Loucy (cell line): Measurements from ENCODE around the gene C16orf86.

Experiments used
- H2AFZ ChIP-seq: fragments of 200-600 bp; sonication (generic); 2 replicates; pipeline ENCODE4 v1.6.0; 2016; ENCODE audit warnings: antibody characterized with exemption, mild to moderate bottlenecking, low read length, moderate library complexity
- H3F3A ChIP-seq: fragments of 200-600 bp; 2 replicates; pipeline ENCODE4 v1.6.0; 2016; ENCODE audit warnings: antibody characterized with exemption, low read depth, mild to moderate bottlenecking
- H3K27me3 ChIP-seq: fragments of 200-600 bp; sonication (generic); 2 replicates; pipeline ENCODE4 v1.6.1; 2014; ENCODE audit warnings: low read length, mild to moderate bottlenecking; ENCODE audit not compliant: insufficient read depth, poor library complexity, severe bottlenecking
- H3K36me3 ChIP-seq: fragments of 200-600 bp; sonication (generic); 2 replicates; pipeline ENCODE4 v1.6.1; 2016; ENCODE audit warnings: low read length; ENCODE audit not compliant: insufficient read depth
- H3K4me1 ChIP-seq: fragments of 200-600 bp; sonication (generic); 2 replicates; pipeline ENCODE4 v1.5.1; 2014; ENCODE audit warnings: low read length, mild to moderate bottlenecking; ENCODE audit not compliant: insufficient read depth, poor library complexity, severe bottlenecking
- H3K4me2 ChIP-seq: fragments of 200-600 bp; sonication (generic); 2 replicates; pipeline ENCODE4 v1.6.0; 2014; ENCODE audit warnings: antibody characterized with exemption, low read length, low read depth, mild to moderate bottlenecking; ENCODE audit not compliant: poor library complexity, severe bottlenecking
- H3K4me3 ChIP-seq: fragments of 200-600 bp; sonication (generic); 2 replicates; pipeline ENCODE4 v1.5.1; 2014; ENCODE audit warnings: low read length, mild to moderate bottlenecking, mixed read lengths; ENCODE audit not compliant: poor library complexity, severe bottlenecking
- H3K79me2 ChIP-seq: fragments of 200-600 bp; sonication (generic); 2 replicates; pipeline ENCODE4 v1.6.1; 2014; ENCODE audit warnings: low read length; ENCODE audit not compliant: insufficient read depth
- H3K9ac ChIP-seq: fragments of 200-600 bp; sonication (generic); 2 replicates; pipeline ENCODE4 v1.6.0; 2014; ENCODE audit warnings: mild to moderate bottlenecking, low read depth, low read length, moderate library complexity; ENCODE audit not compliant: poor library complexity, severe bottlenecking
- H3K9me2 ChIP-seq: fragments of 200-600 bp; sonication (generic); replicated peaks from 2 replicates; pipeline ENCODE4 v1.6.1; 2016; ENCODE audit warnings: low read depth, low read length, mixed read lengths
- H3K9me3 ChIP-seq: fragments of 200-600 bp; sonication (generic); 2 replicates; pipeline ENCODE4 v1.6.1; 2014; ENCODE audit warnings: mild to moderate bottlenecking, antibody characterized with exemption, low read length, low read depth; ENCODE audit not compliant: insufficient read depth
- H4K20me1 ChIP-seq: fragments of 200-600 bp; sonication (generic); 2 replicates; pipeline ENCODE4 v1.6.0; 2014; ENCODE audit warnings: antibody characterized with exemption, low read length, mild to moderate bottlenecking; ENCODE audit not compliant: insufficient read depth, poor library complexity, severe bottlenecking
- CTCF ChIP-seq: fragments of 200-600 bp; sonication (generic); conservative IDR thresholded peaks from 2 replicates; pipeline ENCODE4 v1.5.1; 2014; ENCODE audit warnings: mild to moderate bottlenecking, antibody characterized with exemption, low read length
- EZH2phosphoT487 ChIP-seq: fragments of 200-600 bp; IDR thresholded peaks from 2 replicates; pipeline ENCODE4 v1.6.1; 2018; ENCODE audit warnings: antibody characterized with exemption, mild to moderate bottlenecking, moderate library complexity, borderline replicate concordance

The C16orf86 gene

GRCh38 chr16:67664871-67665270 lies 1.7 kb upstream of the C16orf86 start:
- H3K9ac ChIP-seq = no peak overlapping the region
- H3F3A ChIP-seq = no peaks in the 10 kb centered on the region
- no peak overlapping the region for H2AFZ ChIP-seq

GRCh38 chr16:67665598-67665997 lies 1.0 kb upstream of the C16orf86 start:
- TF ChIP-seq CTCF (no peak), EZH2phosphoT487 (no peak)
- peaks cover 18% of the 10 kb centered on the region for H3K4me1 ChIP-seq
- H3K36me3 ChIP-seq = no peaks in the 10 kb centered on the region
- H3K4me2 ChIP-seq = peak overlapping the region; percentile 79
- no peak overlapping the region for H2AFZ ChIP-seq
- peak overlapping the region; percentile 65 for H3K9ac ChIP-seq
- no peaks in the 10 kb centered on the region for H4K20me1 ChIP-seq
- no peaks in the 10 kb centered on the region for H3K9me2 ChIP-seq
- H3K4me3 ChIP-seq = peak overlapping the region; percentile 75
- no peaks in the 10 kb centered on the region for H3K27me3 ChIP-seq
- H3K9me3 ChIP-seq = no peaks in the 10 kb centered on the region
- no peaks in the 10 kb centered on the region for H3K79me2 ChIP-seq
- H3F3A ChIP-seq = no peaks in the 10 kb centered on the region

More at GRCh38 chr16:67664871-67665270, 1.7 kb upstream of the C16orf86 start:
- Histone ChIP-seq H3K79me2 (0 out of 2 replicates have a peak, but pooled peaks cover under 1% of the 10 kb centered on the region), H3K9me2 (no peaks in the 10 kb centered on the region), H3K4me2 (no peak overlapping the region), H3K36me3 (no peaks in the 10 kb centered on the region), H4K20me1 (peaks cover 1% of the 10 kb centered on the region), H3K4me1 (peaks cover 18% of the 10 kb centered on the region), H3K27me3 (no peaks in the 10 kb centered on the region), H3K9me3 (no peaks in the 10 kb centered on the region), H3K4me3 (no peak overlapping the region)
- TF ChIP-seq EZH2phosphoT487 = no peak
- no peak for TF ChIP-seq CTCF

- Histone ChIP-seq H3K9me3 (no peaks in the 10 kb centered on the region), H3K4me2 (peak overlapping the region; percentile 79), H3K4me3 (peak overlapping the region; percentile 75), H3K27me3 (no peaks in the 10 kb centered on the region), H3K36me3 (no peaks in the 10 kb centered on the region), H3K9ac (peak overlapping the region; percentile 65), H3F3A (no peaks in the 10 kb centered on the region), H3K4me1 (peaks cover 18% of the 10 kb centered on the region), H2AFZ (peak overlapping the region; percentile 85; the same call in 1 of the 2 replicates), H3K79me2 (no peaks in the 10 kb centered on the region), H4K20me1 (no peaks in the 10 kb centered on the region), H3K9me2 (no peaks in the 10 kb centered on the region)
- no peak for TF ChIP-seq CTCF
- TF ChIP-seq EZH2phosphoT487 = no peak
Observed at GRCh38 chr16:67666032-67666551, 522 bp upstream of the C16orf86 start.
